GM12891 (cell line): Measurements from ENCODE around the gene ADAMTS15.

Experiments used
- DNase-seq: peaks from one replicate; pipeline ENCODE4 v3.0.0; 2011; ENCODE audit warnings: low spot score; ENCODE audit not compliant: insufficient read length
- FAIRE-seq: peaks from 2 replicates; lab custom pipeline; 2011; peaks lifted over from hg19 to GRCh38; lab: Jason Lieb, UNC
- PAX5 ChIP-seq: IDR thresholded peaks from 2 replicates; pipeline ENCODE4 v1.6.1; 2011; ENCODE audit warnings: low read length, moderate library complexity, mild to moderate bottlenecking; ENCODE audit not compliant: insufficient read depth, severe bottlenecking
- POLR2A ChIP-seq: IDR thresholded peaks from 2 replicates; pipeline ENCODE4 v1.6.1; 2011; ENCODE audit warnings: low read depth, low read length, control low read depth
- POLR2AphosphoS5 ChIP-seq: IDR thresholded peaks from 2 replicates; pipeline ENCODE4 v1.6.1; 2011; ENCODE audit warnings: low read depth, low read length, control low read depth
- POU2F2 ChIP-seq: IDR thresholded peaks from 2 replicates; pipeline ENCODE4 v1.6.1; 2011; ENCODE audit warnings: low read depth, mild to moderate bottlenecking, control low read depth, low read length, moderate library complexity
- SPI1 ChIP-seq: IDR thresholded peaks from 2 replicates; pipeline ENCODE4 v1.6.1; 2011; ENCODE audit warnings: low read depth, low read length, control low read depth
- TAF1 ChIP-seq: IDR thresholded peaks from 2 replicates; pipeline ENCODE4 v1.6.1; 2011; ENCODE audit warnings: low read depth, low read length, control low read depth

ADAMTS15 gene

DNA sequence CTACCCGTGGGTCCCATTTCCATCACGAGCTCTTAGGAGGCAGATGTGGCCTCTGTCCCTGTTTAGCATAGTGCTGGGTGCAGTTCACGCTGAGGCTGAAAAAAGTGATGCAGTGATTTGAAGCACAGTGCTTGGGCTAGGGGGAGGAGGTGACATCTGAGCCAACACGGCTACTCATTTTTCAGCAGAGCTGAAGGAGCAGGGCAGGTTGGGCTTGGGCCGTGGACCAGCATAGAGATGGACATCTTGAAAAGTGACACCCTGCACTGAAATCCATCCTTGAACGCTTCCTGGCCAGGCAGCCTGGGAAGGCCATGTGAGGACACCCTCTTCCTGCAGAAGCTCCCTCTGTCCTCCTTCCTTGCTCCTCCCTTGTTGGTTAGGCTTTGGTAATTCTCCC, 66.4 kb downstream of the ADAMTS15 start:
- FAIRE-seq (no peak), DNase-seq (no peak)
- TF ChIP-seq POLR2A (no peak), POU2F2 (no peak), SPI1 (no peak), TAF1 (no peak), POLR2AphosphoS5 (no peak), PAX5 (no peak)

- TF ChIP-seq POU2F2 (no peak), PAX5 (no peak), SPI1 (no peak), POLR2AphosphoS5 (no peak)
- FAIRE-seq (no peak), DNase-seq (no peak)
Measured at GRCh38 chr11:130515829-130516553, 67.5 kb downstream of the ADAMTS15 start.

GRCh38 chr11:130516554-130517505, 68.4 kb downstream of the ADAMTS15 start:
- TF ChIP-seq POU2F2 (no peak), PAX5 (no peak), POLR2A (no peak)
- DNase-seq, result no peak
- no peak for FAIRE-seq

DNA sequence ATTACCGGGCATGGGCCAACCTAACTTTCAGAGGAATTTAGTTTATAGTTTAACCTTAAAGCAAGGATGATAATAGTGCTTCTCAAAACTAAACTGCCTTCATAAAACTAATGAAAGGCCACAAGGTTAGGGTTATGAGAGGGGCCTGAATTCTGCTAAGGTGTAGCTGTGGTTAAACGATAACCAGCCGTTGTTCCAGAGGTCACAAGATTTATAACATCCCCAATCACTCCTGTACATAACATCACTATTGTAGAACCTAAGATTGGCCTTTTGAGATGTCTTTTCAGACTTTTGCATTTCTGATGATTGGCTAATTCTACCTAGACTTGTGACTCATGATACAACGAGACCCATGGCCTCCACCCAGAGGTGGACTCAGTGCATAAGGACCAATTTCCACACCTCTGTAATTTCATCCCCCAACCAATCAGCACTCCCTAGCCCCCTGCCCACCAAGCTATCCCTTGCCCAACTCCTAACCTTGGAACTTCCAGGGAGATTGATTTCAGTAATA, 69.8 kb downstream of the ADAMTS15 start:
- FAIRE-seq (no peak), DNase-seq (no peak)
- TF ChIP-seq POLR2AphosphoS5, result no peak
- TF ChIP-seq PAX5, result no peak

- TF ChIP-seq POLR2A, result no peak
- TF ChIP-seq SPI1, result no peak
- no peak for DNase-seq
- no peak for FAIRE-seq
Measured at GRCh38 chr11:130519128-130519932, 70.9 kb downstream of the ADAMTS15 start.

DNA sequence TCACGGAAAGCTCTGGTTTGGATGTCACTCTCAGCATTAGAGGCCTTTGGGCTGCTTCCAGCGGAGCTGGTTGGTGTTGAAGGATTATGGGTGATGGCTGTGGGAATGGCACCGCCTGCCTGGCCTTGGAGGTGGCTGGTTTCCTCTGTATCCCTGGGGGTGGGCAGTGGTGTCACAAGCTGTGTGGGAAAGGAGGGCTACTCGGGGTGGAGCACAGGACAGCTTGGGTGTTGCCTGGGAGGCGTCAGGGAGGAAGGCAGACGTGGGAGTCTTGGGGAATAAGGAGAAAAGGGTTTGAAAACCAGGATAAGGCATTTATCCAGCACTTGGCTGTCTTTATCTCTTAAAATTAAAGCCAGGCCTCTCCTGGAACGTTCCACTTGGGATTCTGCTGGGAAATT, 71.8 kb downstream of the ADAMTS15 start:
- TF ChIP-seq PAX5 (no peak), POLR2AphosphoS5 (no peak), POLR2A (no peak), SPI1 (no peak), POU2F2 (no peak), TAF1 (no peak)
- no peak for FAIRE-seq
- no peak for DNase-seq

- no peak for TF ChIP-seq POU2F2
- TF ChIP-seq PAX5, result no peak
- TF ChIP-seq POLR2AphosphoS5, result no peak
- no peak for TF ChIP-seq TAF1
- TF ChIP-seq POLR2A, result no peak
- TF ChIP-seq SPI1, result no peak
- DNase-seq (no peak), FAIRE-seq (no peak)
Measured at GRCh38 chr11:130522284-130522961, 74.0 kb downstream of the ADAMTS15 start.

GRCh38 chr11:130523166-130523565, 74.7 kb downstream of the ADAMTS15 start:
- TF ChIP-seq POLR2A (no peak), PAX5 (no peak), POLR2AphosphoS5 (no peak), SPI1 (no peak), POU2F2 (no peak), TAF1 (no peak)
- no peak for DNase-seq
- FAIRE-seq, result no peak

DNA sequence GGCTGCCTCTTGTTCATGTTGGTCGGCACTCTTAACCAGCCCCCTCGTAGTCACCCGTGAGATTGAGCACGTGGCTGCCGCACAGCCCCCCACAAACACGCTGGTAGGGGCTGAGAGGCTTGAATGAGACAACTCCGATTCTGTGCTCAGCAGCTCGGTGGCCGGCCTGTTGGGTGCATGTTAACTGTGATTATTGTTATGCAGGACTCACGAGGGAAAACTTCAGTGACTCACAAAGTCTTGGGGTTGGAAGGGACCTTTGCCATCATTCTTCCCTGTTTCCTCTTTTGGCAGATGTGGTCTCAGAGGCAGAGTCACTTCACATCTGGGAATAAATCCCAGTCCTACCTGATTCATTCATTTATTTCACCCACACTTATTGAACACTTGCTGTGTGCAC, 75.2 kb downstream of the ADAMTS15 start:
- DNase-seq, result no peak
- FAIRE-seq, result no peak
- TF ChIP-seq POU2F2, result no peak
